ENCODE results near the gene ARHGAP23.

The ARHGAP23 gene

GRCh38 chr17:38402897-38403296, 25.4 kb upstream of the ARHGAP23 start:
- DNase-seq (ENCODE audit: low read depth) = no peak
- no peak for TF ChIP-seq CTCF (IDR thresholded peaks at IDR 0.05; ENCODE audit: insufficient read depth, low read depth, low read length, missing control alignments)
- no peak overlapping the region for H3K4me3 ChIP-seq (ENCODE audit: low read depth, low read length)

GRCh38 chr17:38403491-38403890, 24.8 kb upstream of the ARHGAP23 start:
- DNase-seq (ENCODE audit: low read depth) = no peak
- TF ChIP-seq CTCF (IDR thresholded peaks at IDR 0.05; ENCODE audit: insufficient read depth, low read depth, low read length, missing control alignments) = no peak
- no peak overlapping the region for H3K4me3 ChIP-seq (ENCODE audit: low read depth, low read length)

- TF ChIP-seq CTCF (IDR thresholded peaks at IDR 0.05; ENCODE audit: insufficient read depth, low read depth, low read length, missing control alignments) = no peak
- no peak overlapping the region for H3K4me3 ChIP-seq (ENCODE audit: low read depth, low read length)
- DNase-seq (ENCODE audit: low read depth) = no peak
These were observed 23.9 kb upstream of the ARHGAP23 start for GRCh38 chr17:38404174-38404943.

GRCh38 chr17:38405654-38406053, 22.6 kb upstream of the ARHGAP23 start:
- no peak for DNase-seq (ENCODE audit: low read depth)
- H3K4me3 ChIP-seq (ENCODE audit: low read depth, low read length) = no peak overlapping the region
- no peak for TF ChIP-seq CTCF (IDR thresholded peaks at IDR 0.05; ENCODE audit: insufficient read depth, low read depth, low read length, missing control alignments)

- no peak for TF ChIP-seq CTCF (IDR thresholded peaks at IDR 0.05; ENCODE audit: insufficient read depth, low read depth, low read length, missing control alignments)
These were observed 18.1 kb upstream of the ARHGAP23 start for GRCh38 chr17:38410201-38410600.

GRCh38 chr17:38415250-38416194, 12.7 kb upstream of the ARHGAP23 start:
- peak; percentile 70 for DNase-seq (ENCODE audit: low read depth)
- H3K4me3 ChIP-seq (ENCODE audit: low read depth, low read length) = peak overlapping the region; percentile 49
- TF ChIP-seq CTCF (IDR thresholded peaks at IDR 0.05; ENCODE audit: insufficient read depth, low read depth, low read length, missing control alignments) = no peak

More at GRCh38 chr17:38410201-38410600, 18.1 kb upstream of the ARHGAP23 start:
- DNase-seq (ENCODE audit: low read depth) = no peak
- no peak overlapping the region for H3K4me3 ChIP-seq (ENCODE audit: low read depth, low read length)

Measured in GM12865 (cell line).